SK-N-SH treated with all-trans-retinoic acid at 6 μM for 48 hours (cell line): ENCODE measurements around the gene CCSER1.

ENCODE experiments used
- ATAC-seq: fragments of 200-7000 bp; cut with Tn5 transposase; 3 replicates; pipeline ENCODE4 v1.9.1; 2020; ENCODE audit warnings: mild to moderate bottlenecking, moderate library complexity
- ARNTL ChIP-seq: fragments of 450-650 bp; formaldehyde crosslinking; IDR thresholded peaks from 2 replicates; pipeline ENCODE4 v1.5.0; 2020; ENCODE audit warnings: low read depth, mild to moderate bottlenecking, moderate library complexity, borderline replicate concordance
- CSRNP3 ChIP-seq: fragments of 250-450 bp; sonication (Bioruptor Pico); IDR thresholded peaks from 2 replicates; pipeline ENCODE4 v1.5.1; 2021; ENCODE audit warnings: mild to moderate bottlenecking, moderate library complexity
- ESRRG ChIP-seq: fragments of 250-450 bp; sonication (Bioruptor Pico); IDR thresholded peaks from 2 replicates; pipeline ENCODE4 v1.6.1; 2021; ENCODE audit warnings: mild to moderate bottlenecking
- GLIS3 ChIP-seq: fragments of 250-450 bp; sonication (Bioruptor Pico); IDR thresholded peaks from 2 replicates; pipeline ENCODE4 v1.5.0; 2020; ENCODE audit warnings: mild to moderate bottlenecking, moderate library complexity
- ISL1 ChIP-seq: fragments of 250-450 bp; sonication (Bioruptor Pico); IDR thresholded peaks from 2 replicates; pipeline ENCODE4 v2.1.2; 2022; ENCODE audit warnings: mild to moderate bottlenecking, moderate library complexity
- OSR1 ChIP-seq: fragments of 250-450 bp; sonication (Bioruptor Pico); IDR thresholded peaks from 2 replicates; pipeline ENCODE4 v1.8.0; 2022; ENCODE audit warnings: moderate library complexity, mild to moderate bottlenecking, inconsistent platforms
- PATZ1 ChIP-seq: fragments of 250-450 bp; sonication (Bioruptor Pico); IDR thresholded peaks from 2 replicates; pipeline ENCODE4 v1.8.0; 2020; ENCODE audit warnings: mild to moderate bottlenecking, moderate library complexity, borderline replicate concordance
- RARB ChIP-seq: fragments of 250-450 bp; sonication (Bioruptor Pico); IDR thresholded peaks from 2 replicates; pipeline ENCODE4 v1.8.0; 2021; ENCODE audit warnings: mild to moderate bottlenecking, moderate library complexity
- SNAI2 ChIP-seq: fragments of 250-450 bp; sonication (Bioruptor Pico); IDR thresholded peaks from 2 replicates; pipeline ENCODE4 v1.5.0; 2020; ENCODE audit warnings: mild to moderate bottlenecking, moderate library complexity
- TCF4 ChIP-seq: fragments of 250-450 bp; sonication (Bioruptor Pico); IDR thresholded peaks from 2 replicates; pipeline ENCODE4 v1.8.0; 2021; ENCODE audit warnings: mild to moderate bottlenecking, moderate library complexity, borderline replicate concordance
- TOX ChIP-seq: fragments of 250-450 bp; sonication (Bioruptor Pico); IDR thresholded peaks from 2 replicates; pipeline ENCODE4 v1.8.0; 2021; ENCODE audit warnings: mild to moderate bottlenecking, moderate library complexity, borderline replicate concordance
- TSHZ2 ChIP-seq: fragments of 250-450 bp; sonication (Bioruptor Pico); IDR thresholded peaks from 2 replicates; pipeline ENCODE4 v1.5.0; 2020; ENCODE audit warnings: mild to moderate bottlenecking, moderate library complexity
- ZC3H10 ChIP-seq: fragments of 250-450 bp; sonication (Bioruptor Pico); IDR thresholded peaks from 2 replicates; pipeline ENCODE4 v1.5.1; 2021; ENCODE audit warnings: mild to moderate bottlenecking, moderate library complexity
- ZFP30 ChIP-seq: fragments of 450-650 bp; formaldehyde crosslinking; IDR thresholded peaks from 2 replicates; pipeline ENCODE4 v1.5.0; 2022; ENCODE audit warnings: mild to moderate bottlenecking, moderate library complexity
- ZNF565 ChIP-seq: fragments of 450-650 bp; formaldehyde crosslinking; conservative IDR thresholded peaks from 2 replicates; pipeline ENCODE4 v1.5.0; 2020; ENCODE audit warnings: low read depth, mild to moderate bottlenecking, moderate library complexity
- ZNF70 ChIP-seq: fragments of 450-650 bp; formaldehyde crosslinking; IDR thresholded peaks from 2 replicates; pipeline ENCODE4 v1.5.0; 2020; ENCODE audit warnings: mild to moderate bottlenecking, moderate library complexity
- ZNF8 ChIP-seq: fragments of 450-650 bp; formaldehyde crosslinking; IDR thresholded peaks from 2 replicates; pipeline ENCODE4 v1.5.0; 2020; ENCODE audit warnings: mild to moderate bottlenecking, moderate library complexity
- TF ChIP-seq, protein P1 (sequence below): fragments of 250-450 bp; sonication (Bioruptor Pico); IDR thresholded peaks from 2 replicates; pipeline ENCODE4 v1.5.1; 2020; ENCODE audit warnings: low read depth, mild to moderate bottlenecking, moderate library complexity
- TF ChIP-seq, protein P2 (sequence below): fragments of 250-450 bp; sonication (Bioruptor Pico); IDR thresholded peaks from 2 replicates; pipeline ENCODE4 v1.8.0; 2021; ENCODE audit warnings: low read depth, mild to moderate bottlenecking, moderate library complexity, borderline replicate concordance

CCSER1 gene

GRCh38 chr4:90240333-90240732, 113.1 kb downstream of the CCSER1 start:
- no peak for ATAC-seq

GRCh38 chr4:90241008-90241407, 113.8 kb downstream of the CCSER1 start:
- no peak for ATAC-seq
- TF ChIP-seq RARB (CRISPR knock-in tag) (no peak), ARNTL (CRISPR knock-in tag) (no peak), ZNF565 (no peak), SNAI2 (CRISPR knock-in tag) (no peak), ESRRG (no peak), CSRNP3 (CRISPR knock-in tag) (no peak), ZNF8 (CRISPR knock-in tag) (no peak), ZNF70 (CRISPR knock-in tag) (no peak), GLIS3 (CRISPR knock-in tag) (no peak), TOX (CRISPR knock-in tag) (no peak), ZFP30 (CRISPR knock-in tag) (no peak), TCF4 (CRISPR knock-in tag) (no peak)
- TF ChIP-seq, protein P1, sequence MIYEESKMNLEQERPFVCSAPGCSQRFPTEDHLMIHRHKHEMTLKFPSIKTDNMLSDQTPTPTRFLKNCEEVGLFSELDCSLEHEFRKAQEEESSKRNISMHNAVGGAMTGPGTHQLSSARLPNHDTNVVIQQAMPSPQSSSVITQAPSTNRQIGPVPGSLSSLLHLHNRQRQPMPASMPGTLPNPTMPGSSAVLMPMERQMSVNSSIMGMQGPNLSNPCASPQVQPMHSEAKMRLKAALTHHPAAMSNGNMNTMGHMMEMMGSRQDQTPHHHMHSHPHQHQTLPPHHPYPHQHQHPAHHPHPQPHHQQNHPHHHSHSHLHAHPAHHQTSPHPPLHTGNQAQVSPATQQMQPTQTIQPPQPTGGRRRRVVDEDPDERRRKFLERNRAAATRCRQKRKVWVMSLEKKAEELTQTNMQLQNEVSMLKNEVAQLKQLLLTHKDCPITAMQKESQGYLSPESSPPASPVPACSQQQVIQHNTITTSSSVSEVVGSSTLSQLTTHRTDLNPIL: no peak
- TF ChIP-seq, protein P2, sequence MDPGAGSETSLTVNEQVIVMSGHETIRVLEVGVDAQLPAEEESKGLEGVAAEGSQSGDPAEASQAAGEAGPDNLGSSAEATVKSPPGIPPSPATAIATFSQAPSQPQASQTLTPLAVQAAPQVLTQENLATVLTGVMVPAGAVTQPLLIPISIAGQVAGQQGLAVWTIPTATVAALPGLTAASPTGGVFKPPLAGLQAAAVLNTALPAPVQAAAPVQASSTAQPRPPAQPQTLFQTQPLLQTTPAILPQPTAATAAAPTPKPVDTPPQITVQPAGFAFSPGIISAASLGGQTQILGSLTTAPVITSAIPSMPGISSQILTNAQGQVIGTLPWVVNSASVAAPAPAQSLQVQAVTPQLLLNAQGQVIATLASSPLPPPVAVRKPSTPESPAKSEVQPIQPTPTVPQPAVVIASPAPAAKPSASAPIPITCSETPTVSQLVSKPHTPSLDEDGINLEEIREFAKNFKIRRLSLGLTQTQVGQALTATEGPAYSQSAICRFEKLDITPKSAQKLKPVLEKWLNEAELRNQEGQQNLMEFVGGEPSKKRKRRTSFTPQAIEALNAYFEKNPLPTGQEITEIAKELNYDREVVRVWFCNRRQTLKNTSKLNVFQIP (CRISPR knock-in tag): no peak
- TF ChIP-seq, all 23 proteins: peak for 0

More at GRCh38 chr4:90240333-90240732, 113.1 kb downstream of the CCSER1 start:
- TF ChIP-seq OSR1 (CRISPR knock-in tag) (no peak), GLIS3 (CRISPR knock-in tag) (no peak), TSHZ2 (CRISPR knock-in tag) (no peak), TCF4 (CRISPR knock-in tag) (no peak), ZFP30 (CRISPR knock-in tag) (no peak), SNAI2 (CRISPR knock-in tag) (no peak)
- TF ChIP-seq, protein P2 (CRISPR knock-in tag): no peak
- TF ChIP-seq, all 23 proteins: peak for 0

- no peak for ATAC-seq
- TF ChIP-seq ZNF70 (CRISPR knock-in tag) (no peak), OSR1 (CRISPR knock-in tag) (no peak), ZNF8 (CRISPR knock-in tag) (no peak), RARB (CRISPR knock-in tag) (no peak), ZC3H10 (CRISPR knock-in tag) (no peak), GLIS3 (CRISPR knock-in tag) (no peak), PATZ1 (CRISPR knock-in tag) (no peak), CSRNP3 (CRISPR knock-in tag) (no peak), ISL1 (CRISPR knock-in tag) (no peak), TSHZ2 (CRISPR knock-in tag) (no peak)
- TF ChIP-seq, protein P1: no peak
- TF ChIP-seq, all 23 proteins: peak for 0
Measured at GRCh38 chr4:90245837-90246236, 118.6 kb downstream of the CCSER1 start.
